ENCODE measurements around the gene SLC44A1. TPM values are rescaled to one million over a fixed set of nuclear protein-coding genes. Genes with fewer than 3 reads are reported as not detected.

SLC44A1 gene
- total RNA-seq, 6 donors from 2014 or later: 15.7 to 62.2 (median 44.6) TPM

DNA sequence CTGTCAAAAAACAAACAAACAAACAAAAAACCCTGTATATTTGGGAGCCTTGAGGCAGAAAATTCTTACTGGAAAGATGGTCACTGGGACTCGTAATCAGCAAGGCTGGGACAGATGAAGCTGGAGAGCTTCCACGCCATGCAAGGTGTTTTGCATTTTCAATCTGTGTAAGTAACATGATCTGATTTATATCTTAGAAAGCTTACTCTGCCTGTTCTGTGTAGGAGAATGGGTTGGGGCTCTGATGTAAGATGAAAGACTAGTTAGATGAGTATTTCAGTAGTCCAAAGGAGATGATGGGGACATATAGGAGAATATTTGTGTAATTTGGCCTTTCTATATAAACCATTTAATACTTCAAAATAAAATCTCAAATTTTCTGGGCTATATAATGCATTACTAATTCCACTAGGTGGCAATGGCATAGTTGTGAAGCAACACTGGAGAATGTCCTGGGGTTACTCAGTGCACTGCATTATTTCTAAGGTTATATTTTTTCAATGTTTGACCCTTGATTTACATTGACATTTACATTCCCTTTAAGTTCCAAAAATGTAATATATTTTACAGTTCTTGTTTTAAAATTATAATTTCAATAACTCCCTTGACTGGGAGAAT is 181.5 kb downstream of the SLC44A1 start:
- TF ChIP-seq EP300 (IDR thresholded peaks at IDR 0.05) (no peak), POLR2AphosphoS5 (IDR thresholded peaks at IDR 0.05) (no peak)
- TF ChIP-seq, protein P1, sequence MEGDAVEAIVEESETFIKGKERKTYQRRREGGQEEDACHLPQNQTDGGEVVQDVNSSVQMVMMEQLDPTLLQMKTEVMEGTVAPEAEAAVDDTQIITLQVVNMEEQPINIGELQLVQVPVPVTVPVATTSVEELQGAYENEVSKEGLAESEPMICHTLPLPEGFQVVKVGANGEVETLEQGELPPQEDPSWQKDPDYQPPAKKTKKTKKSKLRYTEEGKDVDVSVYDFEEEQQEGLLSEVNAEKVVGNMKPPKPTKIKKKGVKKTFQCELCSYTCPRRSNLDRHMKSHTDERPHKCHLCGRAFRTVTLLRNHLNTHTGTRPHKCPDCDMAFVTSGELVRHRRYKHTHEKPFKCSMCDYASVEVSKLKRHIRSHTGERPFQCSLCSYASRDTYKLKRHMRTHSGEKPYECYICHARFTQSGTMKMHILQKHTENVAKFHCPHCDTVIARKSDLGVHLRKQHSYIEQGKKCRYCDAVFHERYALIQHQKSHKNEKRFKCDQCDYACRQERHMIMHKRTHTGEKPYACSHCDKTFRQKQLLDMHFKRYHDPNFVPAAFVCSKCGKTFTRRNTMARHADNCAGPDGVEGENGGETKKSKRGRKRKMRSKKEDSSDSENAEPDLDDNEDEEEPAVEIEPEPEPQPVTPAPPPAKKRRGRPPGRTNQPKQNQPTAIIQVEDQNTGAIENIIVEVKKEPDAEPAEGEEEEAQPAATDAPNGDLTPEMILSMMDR (IDR thresholded peaks at IDR 0.05): peak in 2 of 6 experiments; percentile 15 to 28
- Histone ChIP-seq H3K4me1 (no peaks in the 10 kb centered on the region), H3K4me3 (no peak overlapping the region), H3K36me3 (no peaks in the 10 kb centered on the region), H3K9me3 (no peaks in the 10 kb centered on the region), H3K27ac (no peak overlapping the region), H3K27me3 (no peaks in the 10 kb centered on the region)
- WGBS, 2 donors: 89 to 90% methylated on average over 2 of the region's 2 CpGs
- ATAC-seq (ENCODE audit: low FRiP score in 2 of 2) (peak in 1 of 2 donors; percentile 48), DNase-seq (no peak)

DNA sequence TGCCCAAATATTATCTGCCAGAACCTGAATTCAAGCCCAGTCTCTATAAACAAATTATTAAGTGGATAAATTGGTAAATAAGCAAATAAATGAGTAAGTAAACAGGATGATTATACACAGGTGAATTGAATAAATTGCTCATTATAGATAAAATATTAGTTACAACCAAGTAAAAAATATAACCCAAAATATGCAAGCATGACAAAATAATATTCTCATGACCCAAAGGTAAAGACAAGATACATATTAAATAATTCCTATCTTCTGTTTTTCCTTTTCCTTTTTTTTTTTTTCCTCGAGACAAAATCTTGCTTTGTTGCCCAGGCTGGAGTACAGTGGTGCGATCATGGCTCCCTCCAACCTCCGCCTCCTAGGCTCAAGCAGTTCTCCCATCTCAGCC is 182.2 kb downstream of the SLC44A1 start:
- ATAC-seq (ENCODE audit: low FRiP score in 2 of 2) (no peak), DNase-seq (no peak)
- no peaks in the 10 kb centered on the region for H3K36me3 ChIP-seq
- no peaks in the 10 kb centered on the region for H3K4me1 ChIP-seq
- no peak overlapping the region for H3K27ac ChIP-seq
- no peak for TF ChIP-seq EP300 (IDR thresholded peaks at IDR 0.05)
- TF ChIP-seq, protein P1 (IDR thresholded peaks at IDR 0.05): no peak
- no peak for TF ChIP-seq POLR2AphosphoS5 (IDR thresholded peaks at IDR 0.05)
- no peak for TF ChIP-seq POLR2A (IDR thresholded peaks at IDR 0.05)
- 91 to 93% methylated on average over 3 of the region's 3 CpGs for WGBS, 2 donors
- H3K4me3 ChIP-seq: no peak overlapping the region
- H3K27me3 ChIP-seq: no peaks in the 10 kb centered on the region
- no peaks in the 10 kb centered on the region for H3K9me3 ChIP-seq

DNA sequence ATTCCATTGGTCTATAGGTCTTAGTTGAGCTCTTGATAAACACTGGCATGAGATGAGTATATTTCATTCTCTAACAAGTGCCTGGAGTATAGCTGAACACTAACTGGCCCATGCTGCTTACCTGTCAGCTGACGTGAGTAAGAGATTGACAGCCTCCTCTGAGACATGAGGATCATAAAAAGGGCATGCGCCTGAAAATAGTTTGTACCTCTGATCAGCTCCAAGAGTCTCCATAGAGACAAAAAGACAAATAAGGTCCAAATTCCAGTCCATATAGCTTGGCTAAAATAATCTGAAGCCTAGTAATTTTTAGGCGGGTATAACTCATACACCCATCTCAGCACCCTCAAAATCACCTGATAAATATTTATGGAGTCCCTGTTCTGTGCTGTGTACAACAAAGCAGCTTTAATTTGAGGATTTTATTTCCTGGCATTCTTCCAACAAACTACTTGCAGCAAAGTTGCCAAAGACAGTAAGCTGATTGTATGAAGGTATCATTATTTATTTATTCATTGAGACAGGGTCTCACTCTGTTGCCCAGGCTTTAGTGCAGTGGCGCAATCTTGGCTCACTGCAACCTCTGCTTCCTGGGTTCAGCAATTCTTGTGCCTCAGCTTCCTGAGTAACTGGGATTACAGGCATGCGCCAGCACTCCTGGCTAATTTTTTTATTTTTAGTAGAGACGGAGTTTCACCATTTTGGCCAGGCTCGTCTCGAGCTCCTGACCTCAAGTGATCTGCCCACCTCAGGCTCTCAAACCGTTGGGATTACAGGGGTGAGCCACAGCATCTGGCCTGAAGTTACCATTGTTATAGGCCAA is 187.2 kb downstream of the SLC44A1 start:
- H3K27me3 ChIP-seq: no peaks in the 10 kb centered on the region
- WGBS, 2 donors: 72 to 84% methylated on average over 9 of the region's 9 CpGs
- no peaks in the 10 kb centered on the region for H3K36me3 ChIP-seq
- no peak overlapping the region for H3K27ac ChIP-seq
- TF ChIP-seq POLR2AphosphoS5 (IDR thresholded peaks at IDR 0.05): no peak
- TF ChIP-seq, protein P1 (IDR thresholded peaks at IDR 0.05): no peak
- no peak for TF ChIP-seq POLR2A (IDR thresholded peaks at IDR 0.05)
- no peak for TF ChIP-seq EP300 (IDR thresholded peaks at IDR 0.05)
- ATAC-seq (ENCODE audit: low FRiP score in 2 of 2) (no peak), DNase-seq (no peak)
- no peaks in the 10 kb centered on the region for H3K4me1 ChIP-seq
- no peaks in the 10 kb centered on the region for H3K9me3 ChIP-seq
- H3K4me3 ChIP-seq: no peak overlapping the region

DNA sequence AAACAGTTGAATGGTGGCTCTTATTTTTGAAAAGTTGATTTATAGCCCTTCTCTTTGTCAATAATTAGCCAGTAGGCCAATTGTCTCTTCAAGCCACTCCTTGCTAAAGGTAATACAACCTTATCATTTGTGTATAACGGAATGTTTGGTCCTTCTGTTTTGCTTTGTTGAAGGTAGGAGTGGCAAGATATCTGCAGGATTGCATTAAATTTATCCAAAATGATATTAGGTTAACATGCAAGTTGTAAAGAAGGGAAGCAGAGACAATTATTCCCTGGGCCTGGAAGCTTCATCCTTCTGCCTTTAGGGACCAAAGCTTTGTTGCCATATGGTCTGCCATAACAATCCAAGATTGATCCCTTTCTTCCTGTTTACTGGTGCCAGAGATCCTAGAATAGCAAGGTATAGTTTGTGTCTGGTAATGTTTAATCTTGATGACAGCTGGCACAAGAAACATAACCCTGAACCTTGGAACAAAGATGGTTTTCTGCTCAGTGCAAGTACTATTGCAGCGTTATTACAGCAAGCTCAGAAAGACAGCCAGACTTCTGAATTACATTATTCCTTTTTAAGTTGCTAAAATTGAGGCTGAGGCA is 187.9 kb downstream of the SLC44A1 start:
- 76 to 82% methylated on average over 2 of the region's 2 CpGs for WGBS, 2 donors
- Histone ChIP-seq H3K4me3 (no peak overlapping the region), H3K36me3 (no peaks in the 10 kb centered on the region), H3K27me3 (no peaks in the 10 kb centered on the region), H3K27ac (no peak overlapping the region), H3K4me1 (no peaks in the 10 kb centered on the region), H3K9me3 (no peaks in the 10 kb centered on the region)
- no peak for ATAC-seq (ENCODE audit: low FRiP score in 2 of 2)
- DNase-seq: no peak
- TF ChIP-seq EP300 (IDR thresholded peaks at IDR 0.05) (no peak), POLR2A (IDR thresholded peaks at IDR 0.05) (no peak), POLR2AphosphoS5 (IDR thresholded peaks at IDR 0.05) (no peak)
- TF ChIP-seq, protein P1 (IDR thresholded peaks at IDR 0.05): no peak

Measured in upper lobe of left lung (tissue), 6 donors.